K562 (cell line): Measurements from ENCODE around the gene LACTB. TPM values are rescaled to one million over a fixed set of nuclear protein-coding genes. Genes with fewer than 3 reads are reported as not detected.

Experiments
- ATAC-seq: fragments of 200-7000 bp; cut with Tn5 transposase; 3 replicates; pipeline ENCODE4 v1.9.1; 2020; ENCODE audit warnings: moderate library complexity
- BruUV-seq: library from RNA; stranded (reverse); fragments of 400-500 nt; replicated peaks from 2 replicates; lab custom pipeline; 2021; lab: Mats Ljungman, UMichigan
- CTCF ChIA-PET: fragments of 300-600 bp; formaldehyde crosslinking; extraction: SDS; loops from one replicate; lab custom pipeline; 2021; ENCODE audit warnings: low intra/inter-chr PET ratio; lab: Yijun Ruan, JAX
- POLR2A ChIA-PET: fragments of 300-600, 350-650 bp; sonication (Branson Sonifier 250); formaldehyde crosslinking; extraction: SDS; loops from one replicate; lab custom pipeline; 2021; ENCODE audit warnings: antibody characterized with exemption, inconsistent platforms; lab: Yijun Ruan, JAX
- DNase-seq, 4 experiments: peaks; one replicate each; pipeline versions ENCODE4 v3.0.0 to v3.0.0-alpha.2; 2011 to 2018; ENCODE audit warnings: low spot score in 3 of 4, mixed read lengths in 3 of 4; ENCODE audit errors: extremely low read depth in 1 of 4
- FAIRE-seq: peaks from 2 replicates; lab custom pipeline; 2011; peaks lifted over from hg19 to GRCh38; lab: Jason Lieb, UNC
- H2AFZ ChIP-seq: 2 replicates; pipeline ENCODE4 v1.6.0; 2011; ENCODE audit warnings: low read depth, low read length, control low read depth, inconsistent platforms
- H3K27ac ChIP-seq: fragments of 200-600 bp; 3 replicates; pipeline ENCODE4 v1.8.0; 2011; ENCODE audit warnings: low read depth, mild to moderate bottlenecking, control low read depth, inconsistent platforms, low read length, moderate library complexity, mixed read lengths; ENCODE audit errors: extremely low read depth
- H3K27me3 ChIP-seq, 2 experiments: fragments of 300-600 bp in 1 of 2; 2 replicates in 1 of 2; 3 replicates in 1 of 2; pipeline versions ENCODE4 v1.6.0 to v1.8.0; 2011; ENCODE audit warnings: inconsistent platforms in 2 of 2, low read length in 2 of 2, mild to moderate bottlenecking in 1 of 2, mixed read lengths in 1 of 2, moderate library complexity in 1 of 2; ENCODE audit not compliant: control insufficient read depth in 2 of 2, insufficient read depth in 2 of 2
- H3K36me3 ChIP-seq: fragments of 300-600 bp; 3 replicates; pipeline ENCODE4 v1.8.0; 2011; ENCODE audit warnings: mild to moderate bottlenecking, low read length, inconsistent platforms; ENCODE audit not compliant: control insufficient read depth, insufficient read depth
- H3K4me1 ChIP-seq, 2 experiments: fragments of 200-600 bp in 1 of 2; replicated peaks in 1 of 2; 2 replicates in 1 of 2; 3 replicates in 1 of 2; pipeline versions ENCODE4 v1.5.1 to v1.8.0; 2011; ENCODE audit warnings: inconsistent platforms in 2 of 2, low read length in 2 of 2, mild to moderate bottlenecking in 1 of 2, mixed read lengths in 1 of 2, moderate library complexity in 1 of 2; ENCODE audit not compliant: control insufficient read depth in 2 of 2, insufficient read depth in 2 of 2
- H3K4me2 ChIP-seq: 2 replicates; pipeline ENCODE4 v1.6.1; 2011; ENCODE audit warnings: low read length, control low read depth, inconsistent platforms, mixed read lengths; ENCODE audit not compliant: insufficient read depth
- H3K4me3 ChIP-seq: fragments of 200-600 bp; sonication (generic), shearing (Covaris generic); 2 replicates; pipeline ENCODE4 v1.5.1; 2016; ENCODE audit warnings: control low read depth, inconsistent platforms
- H3K79me2 ChIP-seq: fragments of 200-600 bp; 3 replicates; pipeline ENCODE4 v1.8.0; 2011; ENCODE audit warnings: low read length, inconsistent platforms; ENCODE audit not compliant: control insufficient read depth, insufficient read depth
- H3K9ac ChIP-seq, 2 experiments: 2 replicates each; pipeline versions ENCODE4 v1.6.0 to v1.6.1; 2011; ENCODE audit warnings: low read depth in 2 of 2, low read length in 2 of 2, control low read depth in 1 of 2, inconsistent platforms in 1 of 2, mild to moderate bottlenecking in 1 of 2, mixed read lengths in 1 of 2; ENCODE audit not compliant: insufficient read depth in 1 of 2
- H3K9me1 ChIP-seq: one replicate; pipeline ENCODE4 v1.6.0; 2011; ENCODE audit warnings: inconsistent platforms, mild to moderate bottlenecking, low read length, moderate library complexity; ENCODE audit not compliant: control insufficient read depth, insufficient read depth
- H3K9me3 ChIP-seq: replicated peaks from 2 replicates; pipeline ENCODE4 v1.5.1; 2011; ENCODE audit warnings: low read depth, low read length, inconsistent platforms; ENCODE audit not compliant: control insufficient read depth, insufficient read depth
- H4K20me1 ChIP-seq: replicated peaks from 2 replicates; pipeline ENCODE4 v1.6.1; 2011; ENCODE audit warnings: low read length, inconsistent platforms, mixed read lengths; ENCODE audit not compliant: control insufficient read depth, insufficient read depth
- BACH1 ChIP-seq: fragments of 200-800 bp; sonication (Bioruptor generic); IDR thresholded peaks from 2 replicates; pipeline ENCODE4 v1.6.1; 2016; ENCODE audit warnings: missing genetic modification characterization, missing compliant biosample characterization
- GATAD2A ChIP-seq: fragments of 450-650 bp; IDR thresholded peaks from 2 replicates; pipeline ENCODE4 v1.6.1; 2017
- NCOA2 ChIP-seq, 2 experiments: fragments of 450-650 bp; IDR thresholded peaks; 2 replicates each; pipeline ENCODE4 v1.6.1; 2018; ENCODE audit warnings: mild to moderate bottlenecking in 2 of 2, moderate library complexity in 1 of 2; ENCODE audit not compliant: partially characterized antibody in 2 of 2
- NKRF ChIP-seq: fragments of 450-650 bp; IDR thresholded peaks from 2 replicates; pipeline ENCODE4 v1.6.1; 2016; ENCODE audit warnings: borderline replicate concordance
- NR4A1 ChIP-seq, 2 experiments: fragments of 250-450 bp in 1 of 2; fragments of 450-650 bp in 1 of 2; sonication (Bioruptor Pico) in 1 of 2; IDR thresholded peaks; 2 replicates each; pipeline versions ENCODE4 v1.4.0 to v1.6.1; 2016 to 2020; ENCODE audit warnings: mild to moderate bottlenecking in 2 of 2, missing compliant biosample characterization in 1 of 2, missing genetic modification characterization in 1 of 2, moderate library complexity in 1 of 2
- POLR2B ChIP-seq: fragments of 450-650 bp; IDR thresholded peaks from 2 replicates; pipeline ENCODE4 v1.6.1; 2018; ENCODE audit warnings: low read depth; ENCODE audit not compliant: partially characterized antibody
- SMARCA4 ChIP-seq: fragments of 450-650 bp; IDR thresholded peaks from 2 replicates; pipeline ENCODE4 v1.6.1; 2016
- WHSC1 ChIP-seq: IDR thresholded peaks from one replicate; pipeline ENCODE4 v1.6.1; 2012; ENCODE audit warnings: low read length, control low read depth, inconsistent platforms
- ZNF146 ChIP-seq: IDR thresholded peaks from one replicate; pipeline ENCODE4 v1.6.1; 2018; ENCODE audit warnings: missing compliant biosample characterization; ENCODE audit not compliant: unreplicated experiment
- ZNF316 ChIP-seq: fragments of 450-650 bp; IDR thresholded peaks from 2 replicates; pipeline ENCODE4 v1.6.1; 2016
- WGBS: fragments of 100-300 bp; shearing (Covaris generic); methylation state at CpG from one replicate; pipeline ENCODE4 v1.1.6; 2016; ENCODE audit warnings: low coverage, mixed read lengths; ENCODE audit not compliant: insufficient coverage; ENCODE audit errors: missing lambda C conversion rate; 5-methylcytosine and 5-hydroxymethylcytosine counted together
- in situ Hi-C: fragments of 300-500 bp; cut with MboI; formaldehyde crosslinking; loops from 4 replicates; pipeline ENCODE4 v1.15.0; 2018; ENCODE audit warnings: inconsistent platforms, mixed read lengths
- intact Hi-C: fragments of 100-400 bp; cut with micrococcal nuclease; formaldehyde crosslinking; loops from 2 replicates; pipeline ENCODE4 v1.14.2; 2022
- polyA plus RNA-seq, 8 experiments: library from polyadenylated mRNA; depleted of rRNA in 4 of 8; stranded (reverse) in 5 of 8; unstranded in 3 of 8; fragments of >200 nt; fragmentation: Nextera tagmentation in 2 of 8; fragmentation: Illumina TruSeq in 1 of 8; extraction: Ambion mirVana in 2 of 8; extraction: Trizol in 1 of 8; gene quantifications; 2 replicates each; pipeline versions ENCODE4 v1.2.1 to v1.2.3, GENCODE V29; 2011 to 2014; ENCODE audit warnings: inconsistent platforms in 1 of 8, missing spikeins in 1 of 8
- total RNA-seq, 7 experiments: library from RNA; depleted of rRNA in 6 of 7; stranded (reverse); fragments of >200 nt in 6 of 7; fragmentation: Illumina TruSeq in 2 of 7; extraction: Trizol in 2 of 7; gene quantifications; 2 replicates each; pipeline versions ENCODE4 v1.2.1 to v1.2.3, GENCODE V29; 2011 to 2021; ENCODE audit warnings: low replicate concordance in 1 of 7
- TF ChIP-seq, protein P1 (sequence below), 2 experiments: fragments of 450-650 bp; IDR thresholded peaks; 2 replicates each; pipeline ENCODE4 v1.6.1; 2016; ENCODE audit warnings: mild to moderate bottlenecking in 2 of 2, borderline replicate concordance in 1 of 2, low read depth in 1 of 2, moderate library complexity in 1 of 2

Gene LACTB
- total and polyA plus RNA-seq, 9 of the 15 experiments (the other 6 are each of a cell fraction or from before 2014, with no cell fraction given) = 3.1 to 15.5 (median 9.8) TPM

DNA sequence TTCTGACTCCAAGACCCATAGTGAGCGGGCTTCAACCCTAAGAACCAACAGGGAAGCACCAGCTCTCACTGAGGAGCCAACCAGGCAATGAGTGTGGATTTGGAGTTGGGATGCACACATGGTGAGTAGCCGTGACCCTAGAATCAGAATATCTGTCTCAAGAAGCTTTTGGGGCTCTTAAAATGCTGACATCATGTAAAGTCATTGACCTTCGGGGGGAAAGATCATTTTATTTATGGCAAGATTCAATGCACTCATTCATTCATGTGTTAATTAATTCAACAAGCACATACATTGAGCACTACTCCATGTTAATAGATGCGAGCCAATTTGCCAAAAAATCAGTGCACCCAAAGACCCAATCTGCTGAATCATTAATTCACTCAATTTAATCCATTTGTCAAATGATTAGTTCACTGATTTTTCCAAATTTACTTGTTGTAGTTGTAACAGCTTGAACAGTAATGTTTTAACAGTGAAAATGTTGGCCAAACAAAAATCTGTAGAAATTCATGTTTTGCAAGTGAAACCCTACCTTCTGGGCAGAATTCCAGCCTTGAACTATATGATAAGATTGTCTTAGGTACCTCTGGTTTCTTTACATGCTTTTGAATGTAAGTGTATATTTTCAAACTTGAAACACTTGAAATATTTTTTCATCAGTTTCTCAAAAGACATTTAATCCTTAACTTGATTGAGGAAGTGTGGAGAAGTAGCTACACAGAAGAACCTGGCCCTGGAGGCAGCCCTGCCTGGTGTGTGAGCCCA lies 29.8 kb upstream of the LACTB start:
- ATAC-seq (no peak), FAIRE-seq (no peak), DNase-seq (no peak)
- no peak overlapping the region for H2AFZ ChIP-seq
- no peaks in the 10 kb centered on the region for H3K79me2 ChIP-seq
- intact Hi-C loops = no loop called here
- ChIA-PET POLR2A (interaction anchor here (1.8 kb wide), 1 partner anchor 12 kb away, joined by 6 read pairs; no protein-coding TSS in a partner anchor), CTCF (interaction anchor here (2.4 to 4.2 kb wide), 3 partner anchors 43 to 310 kb away, joined by 11 to 56 read pairs (median 15); no protein-coding TSS in a partner anchor)
- 13% methylated on average over 4 of the region's 4 CpGs for WGBS
- no peaks in the 10 kb centered on the region for H3K9me3 ChIP-seq
- H3K9ac ChIP-seq = no peak overlapping the region
- H3K4me3 ChIP-seq = no peak overlapping the region
- no peak overlapping the region for H3K27ac ChIP-seq
- H3K36me3 ChIP-seq = no peaks in the 10 kb centered on the region
- BruUV-seq = no TSS peak
- H3K4me1 ChIP-seq = peaks cover 0 to 5% of the 10 kb centered on the region in 2 experiments; a peak in 1 of 5 replicates
- H4K20me1 ChIP-seq = no peaks in the 10 kb centered on the region
- in situ Hi-C loops = no loop called here
- no peak overlapping the region for H3K4me2 ChIP-seq
- 0 out of 5 replicates have a peak, but pooled peaks cover 0 to 3% of the 10 kb centered on the region in 2 experiments for H3K27me3 ChIP-seq
- H3K9me1 ChIP-seq = no peaks in the 10 kb centered on the region
- TF ChIP-seq WHSC1 (no peak), GATAD2A (no peak), POLR2B (no peak), BACH1 (tag) (no peak), SMARCA4 (no peak), NKRF (no peak), NCOA2 (IDR thresholded peaks at IDR 0.05; ENCODE audit: partially characterized antibody in 2 of 2) (no peak), ZNF146 (CRISPR knock-in tag) (no peak), ZNF316 (peak; percentile 76), NR4A1 (CRISPR knock-in tag; IDR thresholded peaks at IDR 0.05) (no peak), NR4A1 (tag; IDR thresholded peaks at IDR 0.05) (no peak)
- TF ChIP-seq, protein P1, sequence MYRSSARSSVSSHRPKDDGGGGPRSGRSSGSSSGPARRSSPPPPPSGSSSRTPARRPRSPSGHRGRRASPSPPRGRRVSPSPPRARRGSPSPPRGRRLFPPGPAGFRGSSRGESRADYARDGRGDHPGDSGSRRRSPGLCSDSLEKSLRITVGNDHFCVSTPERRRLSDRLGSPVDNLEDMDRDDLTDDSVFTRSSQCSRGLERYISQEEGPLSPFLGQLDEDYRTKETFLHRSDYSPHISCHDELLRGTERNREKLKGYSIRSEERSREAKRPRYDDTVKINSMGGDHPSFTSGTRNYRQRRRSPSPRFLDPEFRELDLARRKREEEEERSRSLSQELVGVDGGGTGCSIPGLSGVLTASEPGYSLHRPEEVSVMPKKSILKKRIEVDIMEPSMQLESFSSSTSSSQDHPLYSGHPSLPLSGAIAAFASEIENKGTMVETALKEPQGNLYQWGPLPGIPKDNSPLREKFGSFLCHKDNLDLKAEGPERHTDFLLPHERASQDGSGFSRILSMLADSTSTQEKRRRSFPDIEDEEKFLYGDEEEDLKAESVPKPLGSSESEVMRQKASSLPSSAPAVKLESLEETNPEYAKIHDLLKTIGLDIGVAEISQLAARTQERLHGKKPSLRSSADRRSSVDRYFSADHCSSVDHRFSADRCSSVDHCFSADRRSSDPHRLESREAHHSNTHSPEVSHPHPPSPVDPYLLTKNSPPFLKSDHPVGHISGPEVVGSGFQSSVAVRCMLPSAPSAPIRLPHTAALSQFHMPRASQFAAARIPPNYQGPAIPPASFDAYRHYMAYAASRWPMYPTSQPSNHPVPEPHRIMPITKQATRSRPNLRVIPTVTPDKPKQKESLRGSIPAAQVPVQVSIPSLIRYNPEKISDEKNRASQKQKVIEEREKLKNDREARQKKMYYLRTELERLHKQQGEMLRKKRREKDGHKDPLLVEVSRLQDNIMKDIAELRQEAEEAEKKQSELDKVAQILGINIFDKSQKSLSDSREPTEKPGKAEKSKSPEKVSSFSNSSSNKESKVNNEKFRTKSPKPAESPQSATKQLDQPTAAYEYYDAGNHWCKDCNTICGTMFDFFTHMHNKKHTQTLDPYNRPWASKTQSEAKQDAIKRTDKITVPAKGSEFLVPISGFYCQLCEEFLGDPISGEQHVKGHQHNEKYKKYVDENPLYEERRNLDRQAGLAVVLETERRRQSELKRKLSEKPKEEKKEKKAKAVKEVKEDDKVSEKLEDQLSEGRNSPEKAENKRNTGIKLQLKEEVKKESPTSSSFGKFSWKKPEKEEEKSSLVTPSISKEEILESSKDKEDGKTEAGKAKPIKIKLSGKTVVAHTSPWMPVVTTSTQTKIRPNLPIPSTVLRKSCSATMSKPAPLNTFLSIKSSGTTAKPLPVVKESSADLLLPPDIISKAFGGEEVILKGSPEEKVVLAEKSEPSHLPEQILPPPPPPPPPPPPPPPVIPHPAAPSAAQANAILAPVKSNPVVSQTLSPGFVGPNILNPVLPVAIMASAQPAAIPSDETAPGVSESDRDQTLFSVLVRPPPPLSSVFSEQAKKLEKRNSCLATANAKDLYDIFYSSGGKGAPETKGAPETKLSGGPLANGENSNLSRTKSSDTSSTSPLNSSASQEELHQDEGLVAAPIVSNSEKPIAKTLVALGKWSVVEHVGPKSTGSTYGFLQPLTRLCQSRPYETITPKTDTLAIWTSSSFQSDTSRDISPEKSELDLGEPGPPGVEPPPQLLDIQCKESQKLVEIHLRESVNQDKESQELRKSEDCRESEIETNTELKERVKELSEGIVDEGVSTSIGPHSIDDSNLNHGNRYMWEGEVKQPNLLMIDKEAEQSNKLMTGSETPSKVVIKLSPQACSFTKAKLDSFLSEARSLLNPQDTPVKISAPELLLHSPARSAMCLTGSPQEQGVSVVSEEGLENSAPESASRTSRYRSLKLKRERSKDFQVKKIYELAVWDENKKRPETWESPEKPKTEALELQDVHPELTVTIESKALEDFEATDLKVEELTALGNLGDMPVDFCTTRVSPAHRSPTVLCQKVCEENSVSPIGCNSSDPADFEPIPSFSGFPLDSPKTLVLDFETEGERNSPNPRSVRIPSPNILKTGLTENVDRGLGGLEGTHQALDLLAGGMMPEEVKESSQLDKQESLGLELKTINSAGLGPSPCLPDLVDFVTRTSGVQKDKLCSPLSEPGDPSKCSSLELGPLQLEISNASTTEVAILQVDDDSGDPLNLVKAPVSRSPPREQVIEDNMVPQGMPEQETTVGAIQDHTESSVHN (IDR thresholded peaks at IDR 0.05; ENCODE audit: borderline replicate concordance in 1 of 2, low read depth in 1 of 2) = no peak
